ENCODE measurements around the gene FHOD1. TPM values are rescaled to one million over a fixed set of nuclear protein-coding genes. Genes with fewer than 3 reads are reported as not detected.

FHOD1 gene
- total and polyA plus RNA-seq, 2 of the 4 experiments (the other 2 are of a cell fraction): 13.8 to 64.0 TPM

GRCh38 chr16:67227567-67227921 is 19.7 kb downstream of the FHOD1 start:
- Histone ChIP-seq H3K4ac (ENCODE audit: low read depth, low read length) (peak overlapping the region; percentile 90), H3K18ac (ENCODE audit: low read depth, low read length) (no peak overlapping the region), H2AK5ac (ENCODE audit: low read depth, low read length) (peak overlapping the region; percentile 67), H3K4me2 (ENCODE audit: low read depth, low read length) (peak overlapping the region; percentile 81), H3K4me1 (ENCODE audit: control insufficient read depth, insufficient read depth, low read length) (peaks cover 12% of the 10 kb centered on the region), H3K23ac (ENCODE audit: low read depth, low read length) (no peak overlapping the region), H4K20me1 (ENCODE audit: insufficient read depth, low read length) (peaks cover 7% of the 10 kb centered on the region; the same call in 1 of the 2 replicates), H2AFZ (replicated peaks; ENCODE audit: low read length, poor library complexity) (peak overlapping the region; percentile 97), H2AK9ac (replicated peaks; ENCODE audit: low read depth, low read length, poor library complexity) (peak overlapping the region; percentile 100), H3K9me1 (ENCODE audit: insufficient read depth, low read length) (peaks cover 12% of the 10 kb centered on the region), H4K91ac (ENCODE audit: insufficient read depth, low read depth, low read length) (peak overlapping the region; percentile 8; the same call in 1 of the 2 replicates), H3K9ac (ENCODE audit: low read depth, low read length) (peak overlapping the region; percentile 89), H4K5ac (ENCODE audit: low read depth, low read length) (peak overlapping the region; percentile 78), H4K8ac (ENCODE audit: low read depth in 2 of 2, low read length in 2 of 2) (peak overlapping the region; percentile 12 to 98), H2BK15ac (ENCODE audit: low read depth, low read length) (no peak overlapping the region), H3K79me1 (ENCODE audit: low read depth in 1 of 2, low read length in 2 of 2) (peaks cover 23 to 61% of the 10 kb centered on the region in 2 experiments), H3K14ac (replicated peaks; ENCODE audit: low read depth, low read length) (0 out of 2 replicates have a peak overlapping the region, but pooled peaks have one; percentile 82), H3K4me3 (ENCODE audit: insufficient read depth, low read depth, low read length) (peak overlapping the region; percentile 80), H3K56ac (ENCODE audit: extremely low read depth, insufficient read depth, low read length) (peak overlapping the region; percentile 63; the same call in 1 of the 2 replicates), H2BK5ac (ENCODE audit: low read depth, low read length, poor library complexity, severe bottlenecking) (peak overlapping the region; percentile 83), H3K27ac (ENCODE audit: insufficient read depth, low read length) (peak overlapping the region; percentile 87), H3K9me3 (ENCODE audit: control insufficient read depth, insufficient read depth, low read length) (no peaks in the 10 kb centered on the region), H2BK120ac (ENCODE audit: low read depth, low read length) (no peak overlapping the region), H3K36me3 (ENCODE audit: control insufficient read depth, insufficient read depth, low read length) (peaks cover 43% of the 10 kb centered on the region), H2BK20ac (ENCODE audit: low read depth, low read length) (no peak overlapping the region), H3K27me3 (ENCODE audit: control insufficient read depth, insufficient read depth, low read length) (no peaks in the 10 kb centered on the region)
- intact Hi-C loops (cut with micrococcal nuclease): loop anchor here (1.0 kb wide), 1 partner anchor 19 kb away; no protein-coding TSS in a partner anchor
- TF ChIP-seq BHLHE40 (IDR thresholded peaks at IDR 0.05; ENCODE audit: low read depth, low read length) (no peak), SMC3 (IDR thresholded peaks at IDR 0.05; ENCODE audit: low read depth, low read length) (no peak), MAZ (IDR thresholded peaks at IDR 0.05; ENCODE audit: borderline replicate concordance, low read depth, low read length) (no peak), CHD1 (IDR thresholded peaks at IDR 0.05; ENCODE audit: low read depth, low read length) (no peak), CTCF (conservative IDR thresholded peaks at IDR 0.05; ENCODE audit: low read depth, low read length) (no peak), USF2 (IDR thresholded peaks at IDR 0.05; ENCODE audit: low read depth, low read length) (no peak), NFE2L2 (IDR thresholded peaks at IDR 0.05; ENCODE audit: low read depth, low read length) (no peak), FOS (IDR thresholded peaks at IDR 0.05; ENCODE audit: low read depth, low read length) (no peak), RCOR1 (IDR thresholded peaks at IDR 0.05; ENCODE audit: insufficient replicate concordance, low read length) (no peak), CEBPB (IDR thresholded peaks at IDR 0.05; ENCODE audit: low read depth, low read length) (no peak)
- BruUV-seq (replicated peaks): no TSS peak
- WGBS, 2 experiments (ENCODE audit: extremely low coverage in 2 of 2, insufficient read length in 1 of 2): 0% methylated on average over 4 of the region's 12 CpGs; no CpG with 5 or more reads in 1 of the 2 experiments
- in situ Hi-C loops (cut with MboI; ENCODE audit: low sequenced_read_pairs): no loop called here
- POLR2A ChIA-PET (ENCODE audit: unreplicated experiment): interaction anchor here (0.6 to 1.4 kb wide), 3 partner anchors 14 to 169 kb away, joined by 3 to 5 read pairs (median 3); no protein-coding TSS in a partner anchor
- ATAC-seq (ENCODE audit: low read depth) (no peak), DNase-seq (no peak)
- CTCF ChIA-PET: interaction anchor here (0.6 kb wide), 1 partner anchor 127 kb away, joined by 3 read pairs; no protein-coding TSS in a partner anchor
- dilution Hi-C loops (cut with HindIII; ENCODE audit: low sequenced_read_pairs, unreplicated experiment): no loop called here
